ENCODE measurements around the gene PAPOLB.
A peak's percentile ranks its signal among the peaks of the same experiment; 100 is the strongest.

PAPOLB gene

DNA sequence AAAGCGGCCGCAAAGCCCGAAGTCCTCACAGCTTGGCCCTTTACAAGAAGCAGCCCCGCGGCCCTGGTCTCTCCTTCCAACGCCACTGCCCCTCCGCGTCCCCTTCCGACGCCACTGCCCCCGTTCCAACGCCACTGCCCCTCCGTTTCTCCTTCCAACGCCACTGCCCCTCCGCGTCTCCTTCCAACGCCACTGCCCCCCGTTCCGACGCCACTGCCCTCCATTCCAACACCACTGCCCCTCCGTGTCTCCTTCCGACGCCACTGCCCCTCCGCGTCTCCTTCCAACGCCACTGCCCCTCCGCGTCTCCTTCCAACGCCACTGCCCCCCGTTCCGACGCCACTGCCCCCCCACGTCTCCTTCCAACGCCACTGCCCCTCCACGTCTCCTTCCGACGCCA is 53.3 kb downstream of the PAPOLB start:
- Histone ChIP-seq H3K4me3 (no peak overlapping the region), H3K27ac (peak overlapping the region in 1 of 21 experiments; percentile 66)

DNA sequence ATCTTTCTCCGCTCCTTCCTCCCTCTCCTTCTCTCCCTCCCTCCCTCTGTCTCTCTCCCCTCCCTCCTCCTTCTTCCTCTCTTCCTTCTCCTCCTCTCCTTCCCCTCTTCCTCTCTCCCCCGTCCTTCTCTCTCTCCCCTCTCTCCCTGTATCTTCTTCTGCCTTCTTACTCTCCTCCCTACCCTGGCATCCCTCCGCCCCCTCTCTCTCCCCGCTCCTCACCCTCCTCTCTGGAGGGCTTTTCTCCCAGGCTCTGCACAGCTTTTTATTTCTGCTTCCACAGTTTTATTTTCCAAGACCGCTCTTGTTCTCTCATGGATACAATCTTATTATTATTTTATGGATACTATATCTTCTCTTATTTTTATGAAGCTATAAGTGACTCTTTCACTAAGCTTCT is 53.8 kb downstream of the PAPOLB start:
- H3K27ac ChIP-seq = no peak overlapping the region
- no peak overlapping the region for H3K4me3 ChIP-seq
